H1 (cell line): ENCODE measurements around the gene NOXO1. TPM values are rescaled to one million over a fixed set of nuclear protein-coding genes. Genes with fewer than 3 reads are reported as not detected.

Experiments
- ASH2L ChIP-seq: fragments of 200-600, 300-600 bp; sonication (generic); IDR thresholded peaks from one replicate; pipeline ENCODE4 v1.7.1; 2017; ENCODE audit warnings: low read length
- ATF3 ChIP-seq: IDR thresholded peaks from 2 replicates; pipeline ENCODE4 v1.6.1; 2011; ENCODE audit warnings: low read depth, mild to moderate bottlenecking, low read length; ENCODE audit not compliant: insufficient read depth
- BACH1 ChIP-seq: IDR thresholded peaks from 2 replicates; pipeline ENCODE4 v1.6.1; 2012; ENCODE audit warnings: low read length, improper control_type of control experiment
- BRCA1 ChIP-seq: IDR thresholded peaks from 2 replicates; pipeline ENCODE4 v1.6.1; 2012; ENCODE audit warnings: low read depth, low read length, improper control_type of control experiment
- CBX8 ChIP-seq: fragments of 300-800, 300-1000 bp; sonication (generic); IDR thresholded peaks from 2 replicates; pipeline ENCODE4 v1.7.1; 2016; ENCODE audit warnings: low read depth, low read length, borderline replicate concordance
- CEBPB ChIP-seq: IDR thresholded peaks from 2 replicates; pipeline ENCODE4 v1.6.1; 2012; ENCODE audit warnings: low read depth, low read length
- CREB1 ChIP-seq: IDR thresholded peaks from 2 replicates; pipeline ENCODE4 v1.6.1; 2012; ENCODE audit warnings: inconsistent platforms
- EZH2 ChIP-seq: fragments of 200-600 bp; sonication (generic); IDR thresholded peaks from 2 replicates; pipeline ENCODE4 v1.7.1; 2012; ENCODE audit warnings: low read depth, mild to moderate bottlenecking, moderate library complexity, low read length, inconsistent platforms; ENCODE audit not compliant: severe bottlenecking
- GABPA ChIP-seq: IDR thresholded peaks from 2 replicates; pipeline ENCODE4 v1.6.1; 2011; ENCODE audit warnings: mild to moderate bottlenecking, low read length, moderate library complexity, borderline replicate concordance; ENCODE audit not compliant: insufficient read depth
- KDM1A ChIP-seq: fragments of 200-600, 300-600 bp; sonication (generic); IDR thresholded peaks from 2 replicates; pipeline ENCODE4 v1.7.1; 2016; ENCODE audit warnings: mild to moderate bottlenecking, low read length, borderline replicate concordance
- MAFK ChIP-seq: IDR thresholded peaks from 2 replicates; pipeline ENCODE4 v1.6.1; 2012; ENCODE audit warnings: low read depth, mild to moderate bottlenecking, improper control_type of control experiment, low read length
- MAX ChIP-seq: IDR thresholded peaks from 2 replicates; pipeline ENCODE4 v1.6.1; 2012; ENCODE audit warnings: inconsistent platforms
- NANOG ChIP-seq: IDR thresholded peaks from 2 replicates; pipeline ENCODE4 v1.6.1; 2011; ENCODE audit warnings: low read length, low read depth, mild to moderate bottlenecking, inconsistent platforms; ENCODE audit not compliant: insufficient read depth, poor library complexity, severe bottlenecking
- NRF1 ChIP-seq: IDR thresholded peaks from 2 replicates; pipeline ENCODE4 v1.6.1; 2011; ENCODE audit warnings: mild to moderate bottlenecking, low read depth, low read length, improper control_type of control experiment
- PHF8 ChIP-seq: fragments of 200-600 bp; sonication (generic); conservative IDR thresholded peaks from 2 replicates; pipeline ENCODE4 v1.7.1; 2012; ENCODE audit warnings: low read depth, mild to moderate bottlenecking, inconsistent platforms, low read length, moderate library complexity
- POLR2A ChIP-seq, 2 experiments: IDR thresholded peaks; 1 replicate in 1 of 2; 2 replicates in 1 of 2; pipeline ENCODE4 v1.6.1; 2011; ENCODE audit warnings: low read depth in 2 of 2, low read length in 2 of 2, mild to moderate bottlenecking in 2 of 2; ENCODE audit errors: control extremely low read depth in 1 of 2
- POLR2AphosphoS5 ChIP-seq: IDR thresholded peaks from 2 replicates; pipeline ENCODE4 v1.6.1; 2011; ENCODE audit warnings: low read depth, low read length
- SIN3A ChIP-seq, 2 experiments: IDR thresholded peaks in 1 of 2; conservative IDR thresholded peaks in 1 of 2; 2 replicates each; pipeline ENCODE4 v1.6.1; 2011 to 2012; ENCODE audit warnings: low read length in 2 of 2, improper control_type of control experiment in 1 of 2, low read depth in 1 of 2, mild to moderate bottlenecking in 1 of 2
- SIX5 ChIP-seq: IDR thresholded peaks from 2 replicates; pipeline ENCODE4 v1.6.1; 2011; ENCODE audit warnings: mild to moderate bottlenecking, low read depth, low read length
- SP4 ChIP-seq: IDR thresholded peaks from 2 replicates; pipeline ENCODE4 v1.6.1; 2012; ENCODE audit warnings: low read length, inconsistent platforms
- TAF7 ChIP-seq: optimal IDR thresholded peaks from 2 replicates; pipeline ENCODE3; 2011; ENCODE audit warnings: low read depth, mild to moderate bottlenecking, inconsistent platforms, low read length, moderate library complexity, borderline replicate concordance
- TCF12 ChIP-seq: IDR thresholded peaks from 2 replicates; pipeline ENCODE4 v1.6.1; 2011; ENCODE audit warnings: low read depth, mild to moderate bottlenecking, low read length
- TEAD4 ChIP-seq: IDR thresholded peaks from 2 replicates; pipeline ENCODE4 v1.6.1; 2012; ENCODE audit warnings: low read depth, low read length, inconsistent platforms, mixed read lengths
- polyA plus RNA-seq, 7 experiments: library from polyadenylated mRNA; depleted of rRNA in 3 of 7; stranded (reverse) in 5 of 7; unstranded in 2 of 7; fragments of >200 nt in 5 of 7; fragments of 200-250 nt in 2 of 7; gene quantifications; 1 replicate in 5 of 7; 2 replicates in 1 of 7; 4 replicates in 1 of 7; pipeline versions ENCODE4 v1.2.1 to v1.2.3, GENCODE V29; 2011 to 2013; ENCODE audit warnings: missing spikeins in 2 of 7, mixed read lengths in 2 of 7
- total RNA-seq: library from RNA; stranded (reverse); fragmentation: NEBNext Ultra II Directional; extraction: Animal tissue kit (Norgen Biotek cat#: 25700); gene quantifications from 2 replicates; pipeline ENCODE4 v1.2.1, GENCODE V29; 2021

The NOXO1 gene
- total and polyA plus RNA-seq, 2 of the 8 experiments (the other 6 are each of a cell fraction or from before 2014, with no cell fraction given), result 1.3 to 2.5 TPM

- TF ChIP-seq EZH2 (no peak), CBX8 (no peak), CREB1 (peak; percentile 60; the same call in 1 of the 2 replicates), POLR2A (IDR thresholded peaks at IDR 0.05; ENCODE audit: control extremely low read depth in 1 of 2, low read depth in 2 of 2, low read length in 2 of 2) (peak in 1 of 2 experiments; percentile 91; a peak in 2 of 3 replicates), MAFK (no peak), POLR2AphosphoS5 (peak; percentile 94), GABPA (peak; percentile 50; the same call in 1 of the 2 replicates), SIN3A (conservative IDR thresholded peaks at IDR 0.05 in 1 of 2, IDR thresholded peaks at IDR 0.05 in 1 of 2; ENCODE audit: low read depth in 1 of 2, low read length in 2 of 2) (peak; percentile 72 to 74; a peak in 2 of 4 replicates), NRF1 (peak; percentile 65), TEAD4 (no peak), SP4 (no peak), BRCA1 (no peak), NANOG (no peak), BACH1 (no peak), TCF12 (no peak), TAF7 (peak; percentile 60), MAX (peak; percentile 58), ATF3 (no peak), CEBPB (no peak), KDM1A (no peak), PHF8 (peak; percentile 87), SIX5 (peak; percentile 74), ASH2L (peak; percentile 68)
These were observed 21.8 kb downstream of the NOXO1 start, which contains the start of gene NDUFB10 (continued) for GRCh38 chr16:1959269-1960039.
